HuH-7.5 (cell line): ENCODE results near the gene TDRD10.

ENCODE experiments used
- DNase-seq: peaks from one replicate; pipeline ENCODE4 v3.0.0; 2011; ENCODE audit warnings: low spot score

TDRD10 gene

DNA sequence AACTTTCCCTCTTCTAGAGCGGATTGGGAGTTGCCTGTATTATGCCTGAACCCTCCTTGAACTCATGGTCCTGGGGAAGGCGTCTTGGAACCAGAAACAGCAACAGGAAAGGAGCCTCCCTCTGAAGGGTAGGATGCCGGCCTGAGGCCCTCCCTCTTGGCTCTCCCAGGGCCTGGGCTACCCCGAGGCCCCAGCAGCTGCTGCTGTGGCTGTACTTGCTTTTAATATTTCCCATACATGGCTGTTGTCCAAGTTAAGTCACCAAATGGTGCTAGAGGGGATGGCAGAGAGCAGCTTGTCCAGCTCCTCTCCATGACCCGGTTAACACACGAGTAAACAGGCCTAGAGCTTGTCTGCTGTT is 76.0 kb downstream of the TDRD10 start:
- no peak for DNase-seq

- DNase-seq, result no peak
These were observed 77.4 kb downstream of the TDRD10 start for GRCh38 chr1:154579374-154579773.

- DNase-seq, result no peak
These were observed 79.7 kb downstream of the TDRD10 start for GRCh38 chr1:154581766-154582165.

- no peak for DNase-seq
These were observed 80.9 kb downstream of the TDRD10 start for GRCh38 chr1:154582885-154583284.

DNA sequence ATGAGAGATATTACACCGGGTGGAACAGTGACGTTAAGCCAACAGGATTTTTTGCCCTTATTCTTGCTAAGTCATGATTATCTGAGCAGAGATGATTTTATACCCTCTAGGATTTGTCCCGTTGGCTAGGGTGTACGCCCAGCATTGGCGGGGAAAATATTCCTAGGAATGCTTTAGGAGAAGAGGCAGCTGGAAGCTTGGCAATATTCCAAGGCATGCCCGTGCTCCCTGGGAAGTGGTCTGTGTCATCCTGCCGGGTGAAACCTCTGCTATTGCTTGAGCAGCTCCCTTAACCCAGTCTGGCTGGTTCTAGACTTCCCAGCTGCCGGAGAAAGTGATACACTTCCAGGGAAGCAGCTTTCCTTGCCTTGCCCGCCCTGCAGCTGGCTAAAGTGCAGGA is 81.8 kb downstream of the TDRD10 start:
- no peak for DNase-seq

GRCh38 chr1:154584267-154584994 is 82.4 kb downstream of the TDRD10 start:
- no peak for DNase-seq

DNA sequence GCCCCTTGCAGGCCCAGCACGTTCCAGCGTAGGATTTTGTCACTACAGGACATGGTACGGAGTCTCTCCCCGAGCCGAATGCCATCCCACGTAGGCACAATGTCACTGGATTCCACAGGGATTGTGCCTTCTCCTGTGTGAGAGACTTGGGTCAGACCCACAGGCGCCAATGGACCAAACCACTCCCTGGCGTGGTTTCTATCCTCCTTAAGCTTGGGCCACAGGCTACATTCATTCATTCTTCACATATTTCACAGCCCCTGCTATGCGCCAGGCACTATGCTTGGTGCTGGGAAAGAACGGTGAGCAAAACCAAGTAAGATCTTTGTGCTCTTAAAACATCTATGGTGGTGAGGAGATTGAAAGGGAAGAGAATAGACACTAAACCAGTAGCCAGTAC is 84.2 kb downstream of the TDRD10 start:
- DNase-seq, result no peak

DNA sequence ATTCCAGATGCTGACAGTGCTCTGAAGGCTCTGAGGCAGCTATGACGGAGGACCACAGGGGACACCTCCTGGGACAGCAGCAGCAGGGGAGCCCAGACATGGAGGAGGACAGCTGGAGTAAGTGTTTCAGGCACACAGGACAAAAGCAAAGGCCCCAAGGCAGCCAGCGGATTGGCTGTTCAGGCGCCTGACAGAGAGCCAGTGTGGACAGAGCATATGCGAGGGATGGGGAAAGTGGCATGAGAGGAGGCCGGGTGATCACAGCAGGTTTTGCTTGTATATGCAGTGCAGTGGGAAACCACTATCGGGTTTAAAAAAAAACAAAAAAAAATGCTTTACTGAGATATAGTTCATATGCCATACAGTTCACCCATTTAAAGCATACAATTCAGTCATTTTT is 84.6 kb downstream of the TDRD10 start:
- DNase-seq, result no peak

DNA sequence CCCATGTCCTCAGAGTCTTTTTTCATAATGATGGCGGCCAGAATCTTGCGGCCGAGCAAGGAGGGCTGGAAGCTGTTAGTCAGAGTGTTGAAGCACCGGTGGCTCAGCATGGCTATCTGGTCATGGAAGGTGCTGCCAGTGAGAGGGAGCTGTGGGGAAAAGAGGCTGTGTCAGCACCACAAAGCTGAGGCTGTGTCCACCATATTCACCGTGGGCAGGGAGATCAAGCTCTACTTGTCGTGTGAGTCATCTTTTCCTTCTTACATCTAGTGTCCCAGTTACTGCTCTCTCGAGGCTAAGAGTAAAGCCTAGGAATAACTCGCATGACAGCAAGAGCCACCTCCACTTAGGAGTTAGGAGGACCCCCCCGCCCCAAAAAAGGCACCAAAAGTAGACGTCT is 87.8 kb downstream of the TDRD10 start:
- no peak for DNase-seq

DNA sequence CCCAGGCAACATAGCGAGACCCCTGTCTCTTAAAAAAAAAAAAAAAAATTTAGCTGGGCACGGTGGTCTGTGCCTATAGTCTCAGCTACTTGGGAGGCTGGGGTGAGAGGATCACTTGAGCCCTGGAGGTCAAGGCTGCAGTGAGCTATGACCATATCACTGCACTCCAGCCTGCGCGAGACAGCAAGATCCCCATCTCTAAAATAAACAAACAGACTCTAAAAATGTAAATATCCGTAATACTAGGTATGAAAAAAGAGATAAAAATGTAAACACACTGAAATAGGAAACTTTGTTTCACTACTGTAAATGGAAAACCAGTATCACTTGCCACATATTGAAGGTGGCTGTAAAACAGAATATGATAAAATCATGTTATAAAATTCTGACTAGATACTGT is 88.7 kb downstream of the TDRD10 start:
- no peak for DNase-seq

GRCh38 chr1:154591206-154591605 is 89.2 kb downstream of the TDRD10 start:
- no peak for DNase-seq

DNA sequence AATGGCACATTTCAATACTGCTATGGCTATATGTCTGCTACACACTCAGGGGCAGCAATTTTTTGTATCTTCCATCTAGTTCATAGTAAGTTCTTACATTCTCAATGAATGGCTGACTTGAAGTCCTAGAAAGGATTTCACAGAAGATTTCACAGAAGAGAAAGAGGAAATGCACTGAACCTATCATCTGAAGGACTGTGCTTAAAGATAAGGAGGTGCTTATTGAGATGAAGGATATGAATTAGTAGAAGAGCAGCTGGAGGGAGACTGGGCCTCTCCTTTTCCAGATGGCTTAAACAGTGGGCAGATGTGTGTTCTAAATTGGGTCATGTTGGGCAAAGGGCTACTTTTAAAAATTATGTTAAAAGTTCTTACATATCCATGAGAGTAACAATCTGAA is 91.4 kb downstream of the TDRD10 start:
- DNase-seq, result no peak

GRCh38 chr1:154594811-154595210 is 92.8 kb downstream of the TDRD10 start:
- no peak for DNase-seq

- DNase-seq, result no peak
These were observed 93.6 kb downstream of the TDRD10 start for GRCh38 chr1:154595621-154596020.
